SK-N-SH (cell line): ENCODE measurements around the gene IMPACT. TPM values are rescaled to one million over a fixed set of nuclear protein-coding genes. Genes with fewer than 3 reads are reported as not detected.

ENCODE experiments used
- CTCF ChIA-PET: fragments of 300-600, 350-600 bp; formaldehyde crosslinking; extraction: SDS; loops from one replicate; lab custom pipeline; 2021; lab: Yijun Ruan, JAX
- POLR2A ChIA-PET: fragments of 350-600 bp; sonication (Branson Sonifier 250); formaldehyde crosslinking; extraction: SDS; loops from one replicate; lab custom pipeline; 2020; ENCODE audit warnings: antibody characterized with exemption, inconsistent platforms; lab: Yijun Ruan, JAX
- DNase-seq: peaks from one replicate; pipeline ENCODE4 v3.0.0; 2012
- H2AFZ ChIP-seq: fragments of 200-600 bp; sonication (generic); 2 replicates; pipeline ENCODE4 v1.8.1; 2016; ENCODE audit warnings: antibody characterized with exemption, mild to moderate bottlenecking, low read depth
- H3F3A ChIP-seq: fragments of 200-600 bp; sonication (generic); replicated peaks from 2 replicates; pipeline ENCODE3; 2016; ENCODE audit warnings: antibody characterized with exemption, mild to moderate bottlenecking; ENCODE audit not compliant: insufficient read depth
- H3K27ac ChIP-seq, 2 experiments: fragments of 200-500 bp in 1 of 2; fragments of 200-600 bp in 1 of 2; sonication (Bioruptor generic) in 1 of 2; sonication (generic), shearing (Covaris generic) in 1 of 2; 2 replicates each; pipeline versions ENCODE4 v1.5.1 to v1.6.1; 2014 to 2016; ENCODE audit warnings: low read depth in 2 of 2, inconsistent platforms in 1 of 2, low read length in 1 of 2, mild to moderate bottlenecking in 1 of 2, mixed read lengths in 1 of 2
- H3K27me3 ChIP-seq: fragments of 200-600 bp; sonication (generic), shearing (Covaris generic); 2 replicates; pipeline ENCODE4 v1.6.1; 2016; ENCODE audit warnings: mixed run types; ENCODE audit not compliant: insufficient read depth
- H3K36me3 ChIP-seq, 2 experiments: fragments of 200-500 bp in 1 of 2; fragments of 200-600 bp in 1 of 2; sonication (Bioruptor generic) in 1 of 2; sonication (generic) in 1 of 2; replicated peaks in 1 of 2; 2 replicates each; pipeline versions ENCODE3 to v1.5.1; 2014 to 2016; ENCODE audit warnings: low read length in 1 of 2, mild to moderate bottlenecking in 1 of 2; ENCODE audit not compliant: insufficient read depth in 2 of 2, control insufficient read depth in 1 of 2
- H3K4me1 ChIP-seq, 2 experiments: fragments of 200-500 bp in 1 of 2; fragments of 200-600 bp in 1 of 2; sonication (Bioruptor generic) in 1 of 2; sonication (generic), shearing (Covaris generic) in 1 of 2; 2 replicates each; pipeline versions ENCODE4 v1.5.1 to v1.6.1; 2014 to 2016; ENCODE audit warnings: low read depth in 1 of 2, low read length in 1 of 2, mixed run types in 1 of 2; ENCODE audit not compliant: insufficient read depth in 2 of 2, control insufficient read depth in 1 of 2
- H3K4me2 ChIP-seq: fragments of 200-600 bp; sonication (generic), shearing (Covaris generic); 2 replicates; pipeline ENCODE4 v1.6.1; 2017; ENCODE audit warnings: mixed run types
- H3K4me3 ChIP-seq, 2 experiments: fragments of 200-500 bp in 1 of 2; fragments of 200-600 bp in 1 of 2; sonication (Bioruptor generic) in 1 of 2; sonication (generic), shearing (Covaris generic) in 1 of 2; 2 replicates each; pipeline versions ENCODE4 v1.5.1 to v1.8.1; 2014 to 2016; ENCODE audit warnings: low read depth in 2 of 2, inconsistent platforms in 1 of 2, low read length in 1 of 2, mild to moderate bottlenecking in 1 of 2, mixed read lengths in 1 of 2, moderate library complexity in 1 of 2
- H3K79me2 ChIP-seq: fragments of 200-600 bp; sonication (generic); 2 replicates; pipeline ENCODE4 v1.8.1; 2017; ENCODE audit warnings: mild to moderate bottlenecking; ENCODE audit not compliant: insufficient read depth
- H3K9ac ChIP-seq: fragments of 200-600 bp; sonication (generic); 2 replicates; pipeline ENCODE4 v1.6.1; 2017; ENCODE audit warnings: mixed run types
- H3K9me2 ChIP-seq: fragments of 200-600 bp; sonication (generic); 2 replicates; pipeline ENCODE4 v1.6.1; 2017; ENCODE audit warnings: mixed run types
- H3K9me3 ChIP-seq: fragments of 200-600 bp; sonication (generic); 2 replicates; pipeline ENCODE4 v1.6.1; 2017; ENCODE audit warnings: mixed run types, mild to moderate bottlenecking, moderate library complexity
- H4K20me1 ChIP-seq: fragments of 200-600 bp; sonication (generic); 2 replicates; pipeline ENCODE4 v1.6.1; 2017; ENCODE audit warnings: mild to moderate bottlenecking, mixed run types; ENCODE audit not compliant: insufficient read depth
- CHD2 ChIP-seq: fragments of 150-350 bp; IDR thresholded peaks from 2 replicates; pipeline ENCODE4 v1.6.1; 2018; ENCODE audit warnings: low read length; ENCODE audit not compliant: partially characterized antibody
- ELF1 ChIP-seq: IDR thresholded peaks from 2 replicates; pipeline ENCODE4 v1.4.0; 2012
- GABPA ChIP-seq: IDR thresholded peaks from 2 replicates; pipeline ENCODE4 v1.4.0; 2012; ENCODE audit warnings: low read depth, mild to moderate bottlenecking
- GATA2 ChIP-seq: sonication (generic); formaldehyde crosslinking; IDR thresholded peaks from 2 replicates; pipeline ENCODE4 v1.5.0; 2020; ENCODE audit warnings: mild to moderate bottlenecking, missing genetic modification reagents
- NFIC ChIP-seq: IDR thresholded peaks from 2 replicates; pipeline ENCODE4 v1.4.0; 2012; ENCODE audit warnings: borderline replicate concordance
- NRF1 ChIP-seq: IDR thresholded peaks from 2 replicates; pipeline ENCODE4 v1.6.1; 2012; ENCODE audit warnings: low read depth, mild to moderate bottlenecking, low read length
- RAD21 ChIP-seq: IDR thresholded peaks from 2 replicates; pipeline ENCODE4 v1.6.1; 2012; ENCODE audit warnings: mild to moderate bottlenecking, low read length
- RCOR1 ChIP-seq: fragments of 150-350 bp; IDR thresholded peaks from 2 replicates; pipeline ENCODE4 v1.6.1; 2017; ENCODE audit warnings: antibody characterized with exemption, low read length
- WGBS: methylation state at CpG from one replicate; pipeline ENCODE4 v1.1.6; 2017; ENCODE audit warnings: low lambda C conversion rate; 5-methylcytosine and 5-hydroxymethylcytosine counted together
- polyA plus RNA-seq, 3 experiments: library from polyadenylated mRNA; depleted of rRNA; stranded (reverse); fragments of >200 nt; gene quantifications; 2 replicates each; pipeline ENCODE4 v1.2.3, GENCODE V29; 2012
- TF ChIP-seq, protein P1 (sequence below): fragments of 200-600 bp; sonication (generic); IDR thresholded peaks from 2 replicates; pipeline ENCODE4 v1.6.1; 2017; ENCODE audit warnings: antibody characterized with exemption, mild to moderate bottlenecking, moderate library complexity
- TF ChIP-seq, protein P2 (sequence below): IDR thresholded peaks from 2 replicates; pipeline ENCODE4 v1.4.0; 2012; ENCODE audit warnings: low read depth, borderline replicate concordance

Gene IMPACT
- polyA plus RNA-seq, 1 of the 3 experiments (the other 2 are of a cell fraction), result 13.0 TPM

DNA sequence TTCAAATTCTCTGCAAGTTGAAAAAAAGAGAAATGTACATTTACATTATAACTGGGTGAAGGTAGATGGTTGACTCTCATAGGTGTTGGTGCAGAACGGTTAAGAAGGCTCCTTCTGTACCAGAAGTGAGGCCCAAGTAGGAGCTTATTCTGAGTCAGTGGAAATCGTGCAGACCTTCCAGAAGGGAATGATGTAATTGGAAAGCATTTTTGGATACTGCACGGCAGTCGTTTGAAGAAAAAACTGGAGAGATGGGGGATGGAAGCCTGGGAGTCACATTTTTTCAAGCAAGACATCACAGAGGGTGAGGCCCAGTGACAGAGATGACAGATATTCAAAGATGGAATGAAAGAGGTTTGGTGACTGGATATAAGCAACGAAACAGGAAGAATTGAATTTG lies 73.3 kb downstream of the IMPACT start:
- Histone ChIP-seq H3F3A (peaks cover 4% of the 10 kb centered on the region), H3K27ac (no peak overlapping the region), H3K4me1 (peaks cover 3 to 9% of the 10 kb centered on the region in 2 experiments; a peak in 3 of 4 replicates), H3K4me3 (no peak overlapping the region), H3K9me2 (no peaks in the 10 kb centered on the region), H3K4me2 (no peak overlapping the region), H3K36me3 (no peaks in the 10 kb centered on the region), H3K79me2 (no peaks in the 10 kb centered on the region), H3K27me3 (no peaks in the 10 kb centered on the region; the same call in 1 of the 2 replicates), H2AFZ (no peak overlapping the region), H3K9me3 (no peaks in the 10 kb centered on the region), H3K9ac (no peak overlapping the region), H4K20me1 (no peaks in the 10 kb centered on the region)
- TF ChIP-seq, protein P1, sequence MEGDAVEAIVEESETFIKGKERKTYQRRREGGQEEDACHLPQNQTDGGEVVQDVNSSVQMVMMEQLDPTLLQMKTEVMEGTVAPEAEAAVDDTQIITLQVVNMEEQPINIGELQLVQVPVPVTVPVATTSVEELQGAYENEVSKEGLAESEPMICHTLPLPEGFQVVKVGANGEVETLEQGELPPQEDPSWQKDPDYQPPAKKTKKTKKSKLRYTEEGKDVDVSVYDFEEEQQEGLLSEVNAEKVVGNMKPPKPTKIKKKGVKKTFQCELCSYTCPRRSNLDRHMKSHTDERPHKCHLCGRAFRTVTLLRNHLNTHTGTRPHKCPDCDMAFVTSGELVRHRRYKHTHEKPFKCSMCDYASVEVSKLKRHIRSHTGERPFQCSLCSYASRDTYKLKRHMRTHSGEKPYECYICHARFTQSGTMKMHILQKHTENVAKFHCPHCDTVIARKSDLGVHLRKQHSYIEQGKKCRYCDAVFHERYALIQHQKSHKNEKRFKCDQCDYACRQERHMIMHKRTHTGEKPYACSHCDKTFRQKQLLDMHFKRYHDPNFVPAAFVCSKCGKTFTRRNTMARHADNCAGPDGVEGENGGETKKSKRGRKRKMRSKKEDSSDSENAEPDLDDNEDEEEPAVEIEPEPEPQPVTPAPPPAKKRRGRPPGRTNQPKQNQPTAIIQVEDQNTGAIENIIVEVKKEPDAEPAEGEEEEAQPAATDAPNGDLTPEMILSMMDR, result no peak
- TF ChIP-seq ELF1, result no peak
- CTCF ChIA-PET, result interaction anchor here (1.1 to 4.7 kb wide), 2 partner anchors 12 to 45 kb away, joined by 3 to 35 read pairs; no protein-coding TSS in a partner anchor
- POLR2A ChIA-PET, result no interaction called here
- DNase-seq, result no peak
- 68% methylated on average over 5 of the region's 5 CpGs for WGBS

DNA sequence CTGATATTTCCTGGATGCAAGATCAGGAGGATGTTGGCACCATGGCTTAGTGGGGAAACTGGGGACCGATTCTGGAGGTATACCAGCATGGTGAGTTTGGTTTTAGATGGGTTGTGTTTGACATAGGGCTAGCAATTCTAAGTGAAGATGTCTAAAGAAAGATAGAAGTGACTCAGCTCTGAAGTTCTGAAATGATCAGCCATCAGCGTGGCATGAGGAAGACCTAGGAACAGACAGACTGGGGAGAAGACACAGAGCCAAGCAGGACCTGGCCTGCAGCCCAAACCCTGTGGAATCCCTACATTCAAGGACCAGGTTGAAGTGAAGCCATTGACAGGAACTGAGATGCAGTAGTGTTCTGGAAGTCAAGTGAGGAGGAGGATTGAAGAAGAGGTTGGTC lies 73.7 kb downstream of the IMPACT start:
- Histone ChIP-seq H3K9ac (no peak overlapping the region), H3F3A (peaks cover 4% of the 10 kb centered on the region), H3K79me2 (no peaks in the 10 kb centered on the region), H3K4me3 (no peak overlapping the region), H3K9me3 (no peaks in the 10 kb centered on the region), H3K27ac (no peak overlapping the region), H3K27me3 (no peaks in the 10 kb centered on the region; the same call in 1 of the 2 replicates), H3K36me3 (no peaks in the 10 kb centered on the region), H3K4me1 (peaks cover 3 to 9% of the 10 kb centered on the region in 2 experiments; a peak in 3 of 4 replicates), H2AFZ (no peak overlapping the region), H4K20me1 (no peaks in the 10 kb centered on the region), H3K9me2 (no peaks in the 10 kb centered on the region), H3K4me2 (no peak overlapping the region)
- POLR2A ChIA-PET, result no interaction called here
- TF ChIP-seq, protein P1, result no peak
- TF ChIP-seq NFIC (no peak), NRF1 (no peak), RCOR1 (no peak), RAD21 (no peak), GABPA (no peak), CHD2 (no peak), GATA2 (no peak)
- TF ChIP-seq, protein P2, sequence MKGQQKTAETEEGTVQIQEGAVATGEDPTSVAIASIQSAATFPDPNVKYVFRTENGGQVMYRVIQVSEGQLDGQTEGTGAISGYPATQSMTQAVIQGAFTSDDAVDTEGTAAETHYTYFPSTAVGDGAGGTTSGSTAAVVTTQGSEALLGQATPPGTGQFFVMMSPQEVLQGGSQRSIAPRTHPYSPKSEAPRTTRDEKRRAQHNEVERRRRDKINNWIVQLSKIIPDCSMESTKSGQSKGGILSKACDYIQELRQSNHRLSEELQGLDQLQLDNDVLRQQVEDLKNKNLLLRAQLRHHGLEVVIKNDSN, result no peak
- WGBS, result 83% methylated on average over 2 of the region's 2 CpGs
- CTCF ChIA-PET, result interaction anchor here (1.1 to 6.2 kb wide), 3 partner anchors 11 to 44 kb away, joined by 3 to 41 read pairs (median 35); no protein-coding TSS in a partner anchor
- no peak for DNase-seq
